PFSK-1 (cell line): ENCODE results near the gene CRYZL1.

Experiments
- FOXP2 ChIP-seq: optimal IDR thresholded peaks from 2 replicates; pipeline ENCODE3; 2011; ENCODE audit warnings: borderline replicate concordance, control low read depth, inconsistent platforms; ENCODE audit not compliant: insufficient read depth; ENCODE audit errors: extremely low read length, extremely low read depth
- POLR2AphosphoS5 ChIP-seq: IDR thresholded peaks from 2 replicates; pipeline ENCODE4 v1.6.1; 2012; ENCODE audit warnings: low read depth, mild to moderate bottlenecking, control low read depth, low read length, moderate library complexity
- SIN3A ChIP-seq: IDR thresholded peaks from 2 replicates; pipeline ENCODE4 v1.6.1; 2012; ENCODE audit warnings: mild to moderate bottlenecking, low read length, moderate library complexity, borderline replicate concordance; ENCODE audit not compliant: insufficient read depth
- TF ChIP-seq, protein P1 (sequence below), 2 experiments: IDR thresholded peaks; 2 replicates each; pipeline versions ENCODE4 v1.6.1 to v1.8.0; 2011 to 2012; ENCODE audit warnings: low read depth in 2 of 2, low read length in 2 of 2, control low read depth in 1 of 2, inconsistent platforms in 1 of 2, mild to moderate bottlenecking in 1 of 2, moderate library complexity in 1 of 2; ENCODE audit not compliant: insufficient read depth in 1 of 2

DNA sequence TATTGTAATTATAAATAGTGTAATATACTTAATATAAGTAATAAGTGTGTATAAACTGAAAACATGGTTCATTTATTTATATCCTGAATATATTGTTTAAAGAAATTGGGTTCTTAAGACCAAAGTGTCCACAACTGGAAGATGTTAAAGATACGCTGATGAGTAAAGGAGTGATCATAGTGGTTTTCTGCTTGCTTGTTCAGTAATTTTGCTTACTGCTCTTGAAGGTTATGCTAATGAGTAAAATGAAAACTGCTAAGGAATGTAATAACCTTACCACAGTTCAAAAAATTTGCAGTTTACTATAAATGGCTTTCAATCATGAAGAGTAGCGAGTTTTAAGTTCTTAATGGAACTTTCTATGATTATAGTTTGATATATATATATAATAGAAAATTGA, 75.0 kb downstream of the CRYZL1 start:
- no peak for TF ChIP-seq SIN3A
- no peak for TF ChIP-seq POLR2AphosphoS5
- TF ChIP-seq, protein P1, sequence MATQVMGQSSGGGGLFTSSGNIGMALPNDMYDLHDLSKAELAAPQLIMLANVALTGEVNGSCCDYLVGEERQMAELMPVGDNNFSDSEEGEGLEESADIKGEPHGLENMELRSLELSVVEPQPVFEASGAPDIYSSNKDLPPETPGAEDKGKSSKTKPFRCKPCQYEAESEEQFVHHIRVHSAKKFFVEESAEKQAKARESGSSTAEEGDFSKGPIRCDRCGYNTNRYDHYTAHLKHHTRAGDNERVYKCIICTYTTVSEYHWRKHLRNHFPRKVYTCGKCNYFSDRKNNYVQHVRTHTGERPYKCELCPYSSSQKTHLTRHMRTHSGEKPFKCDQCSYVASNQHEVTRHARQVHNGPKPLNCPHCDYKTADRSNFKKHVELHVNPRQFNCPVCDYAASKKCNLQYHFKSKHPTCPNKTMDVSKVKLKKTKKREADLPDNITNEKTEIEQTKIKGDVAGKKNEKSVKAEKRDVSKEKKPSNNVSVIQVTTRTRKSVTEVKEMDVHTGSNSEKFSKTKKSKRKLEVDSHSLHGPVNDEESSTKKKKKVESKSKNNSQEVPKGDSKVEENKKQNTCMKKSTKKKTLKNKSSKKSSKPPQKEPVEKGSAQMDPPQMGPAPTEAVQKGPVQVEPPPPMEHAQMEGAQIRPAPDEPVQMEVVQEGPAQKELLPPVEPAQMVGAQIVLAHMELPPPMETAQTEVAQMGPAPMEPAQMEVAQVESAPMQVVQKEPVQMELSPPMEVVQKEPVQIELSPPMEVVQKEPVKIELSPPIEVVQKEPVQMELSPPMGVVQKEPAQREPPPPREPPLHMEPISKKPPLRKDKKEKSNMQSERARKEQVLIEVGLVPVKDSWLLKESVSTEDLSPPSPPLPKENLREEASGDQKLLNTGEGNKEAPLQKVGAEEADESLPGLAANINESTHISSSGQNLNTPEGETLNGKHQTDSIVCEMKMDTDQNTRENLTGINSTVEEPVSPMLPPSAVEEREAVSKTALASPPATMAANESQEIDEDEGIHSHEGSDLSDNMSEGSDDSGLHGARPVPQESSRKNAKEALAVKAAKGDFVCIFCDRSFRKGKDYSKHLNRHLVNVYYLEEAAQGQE (IDR thresholded peaks at IDR 0.05; ENCODE audit: insufficient read depth in 1 of 2, low read depth in 2 of 2, low read length in 2 of 2) = no peak
- TF ChIP-seq FOXP2 = no peak
